ENCODE data around the gene ALK. TPM values are rescaled to one million over a fixed set of nuclear protein-coding genes. Genes with fewer than 3 reads are reported as not detected.
A peak's percentile ranks its signal among the peaks of the same experiment; 100 is the strongest.

The ALK gene
- total RNA-seq, 1 experiment from 2014 or later, result not detected

DNA sequence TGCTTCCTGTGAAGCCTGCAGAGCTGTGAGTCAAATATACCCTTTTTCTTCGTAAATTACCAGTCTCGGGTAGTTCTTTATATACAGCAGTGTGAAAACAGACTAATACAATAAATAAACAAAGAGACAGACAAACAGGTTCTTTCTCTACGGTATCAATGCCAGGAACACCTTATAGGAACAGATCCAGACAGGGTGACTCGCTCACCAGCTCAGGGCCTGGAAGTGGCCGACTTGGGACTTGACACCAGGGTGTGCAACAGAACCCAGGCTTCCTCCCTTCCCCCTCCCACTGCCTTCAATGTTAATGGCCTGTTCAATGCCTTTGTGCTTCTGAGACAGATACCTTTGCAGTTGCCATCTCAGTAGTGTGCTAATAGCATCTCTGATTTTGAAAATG lies 309.5 kb downstream of the ALK start:
- no peak for DNase-seq (ENCODE audit: low spot score)

DNA sequence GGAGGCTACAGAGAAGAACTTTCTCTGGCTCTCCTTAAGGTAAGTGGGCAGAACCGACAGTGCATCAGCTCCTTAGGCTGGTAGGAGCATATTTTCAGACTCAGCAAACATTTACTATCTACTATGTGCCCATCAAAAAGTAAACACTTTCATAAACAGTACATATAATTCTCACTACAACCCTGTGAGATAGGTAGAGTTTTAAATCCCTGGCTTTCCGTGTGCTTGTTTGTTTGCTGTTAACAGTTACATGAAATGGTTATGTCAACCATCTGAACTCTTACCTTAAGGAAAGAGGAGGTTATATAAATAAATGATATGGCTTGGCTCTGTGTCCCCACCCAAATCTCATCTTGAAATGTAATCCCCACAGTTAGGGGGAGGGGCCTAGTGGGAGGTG lies 310.1 kb downstream of the ALK start:
- DNase-seq (ENCODE audit: low spot score), result no peak

DNA sequence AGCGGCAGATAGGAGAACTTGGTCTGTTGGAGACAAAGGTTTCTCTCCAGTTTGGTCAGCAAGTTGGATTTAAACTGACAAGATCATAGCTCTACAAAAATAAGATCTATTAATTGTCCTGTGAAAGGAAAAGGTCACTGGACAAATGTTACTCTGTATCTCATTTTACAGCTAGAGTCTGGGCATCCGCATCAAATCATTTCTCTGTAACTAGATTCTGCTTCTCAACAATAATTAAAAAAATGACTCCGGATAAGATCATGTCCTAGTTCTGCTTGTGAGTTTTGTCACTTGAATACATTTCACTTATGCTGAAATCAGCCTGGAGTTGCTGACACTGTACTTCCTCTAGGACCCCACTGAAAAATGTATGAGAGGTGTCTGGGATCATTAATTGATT lies 310.8 kb downstream of the ALK start:
- no peak for DNase-seq (ENCODE audit: low spot score)

DNA sequence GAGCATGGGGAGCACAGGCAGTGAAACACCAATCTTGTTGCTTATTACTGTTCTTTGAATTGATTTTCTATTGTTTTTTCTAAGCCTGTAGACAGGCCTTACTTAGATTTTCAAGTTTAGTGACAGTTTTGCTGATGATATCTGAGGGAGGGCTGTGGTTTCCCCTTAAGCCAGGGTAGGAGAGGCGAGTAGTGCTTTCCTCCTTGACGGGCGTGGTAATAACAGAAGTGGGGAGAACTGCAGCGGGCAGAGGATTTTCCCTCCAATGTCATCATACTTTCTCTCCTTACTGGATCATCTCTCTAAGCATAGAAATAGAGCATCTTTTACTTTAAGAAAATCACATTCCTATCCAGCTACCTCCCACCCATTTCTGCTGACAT lies 314.4 kb downstream of the ALK start:
- no peak for DNase-seq (ENCODE audit: low spot score)

DNA sequence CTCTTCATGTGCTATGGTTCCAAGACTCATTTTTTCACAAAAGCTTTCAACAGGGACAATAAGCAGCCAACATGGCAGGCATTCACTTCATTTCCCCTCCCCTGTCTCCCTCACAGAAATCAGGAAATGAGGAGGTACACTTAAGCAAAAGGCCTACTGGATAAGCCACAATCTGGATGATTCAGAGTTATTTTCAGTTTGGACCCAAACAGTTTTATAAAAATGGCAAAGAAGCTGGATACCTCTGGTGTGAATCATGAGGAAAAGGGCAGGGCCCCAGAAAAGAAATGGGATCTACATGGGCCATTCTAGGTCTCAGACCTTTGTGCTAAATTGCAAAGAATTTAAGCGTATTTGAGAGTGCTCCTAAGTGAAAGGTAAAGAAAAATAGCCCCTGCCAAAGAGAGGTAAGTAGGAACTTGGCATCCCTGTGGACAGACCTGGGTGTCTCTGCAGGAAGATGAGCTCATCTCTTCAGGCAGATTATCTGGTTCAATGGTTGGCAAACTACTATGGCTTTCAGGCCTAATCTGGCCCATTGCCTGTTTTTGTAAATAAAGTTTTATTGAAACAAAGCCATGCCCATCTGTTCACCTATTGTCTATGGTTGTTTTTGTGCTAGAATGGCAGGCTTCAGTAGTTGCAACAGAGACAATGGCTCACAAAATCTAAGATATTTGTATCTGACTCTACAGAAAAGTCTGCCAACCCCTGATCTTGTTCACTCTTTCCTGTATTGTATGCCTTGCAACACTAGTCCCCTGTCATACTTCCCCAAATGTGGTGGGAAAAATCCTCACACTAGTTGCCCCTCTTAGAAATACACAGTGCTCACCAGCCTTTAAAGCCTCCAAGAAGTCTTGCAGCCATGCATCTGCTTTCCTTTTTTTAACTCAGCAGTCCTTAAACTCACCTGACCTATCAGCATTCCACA lies 315.0 kb downstream of the ALK start:
- peak; percentile 3 for DNase-seq (ENCODE audit: low spot score)

DNA sequence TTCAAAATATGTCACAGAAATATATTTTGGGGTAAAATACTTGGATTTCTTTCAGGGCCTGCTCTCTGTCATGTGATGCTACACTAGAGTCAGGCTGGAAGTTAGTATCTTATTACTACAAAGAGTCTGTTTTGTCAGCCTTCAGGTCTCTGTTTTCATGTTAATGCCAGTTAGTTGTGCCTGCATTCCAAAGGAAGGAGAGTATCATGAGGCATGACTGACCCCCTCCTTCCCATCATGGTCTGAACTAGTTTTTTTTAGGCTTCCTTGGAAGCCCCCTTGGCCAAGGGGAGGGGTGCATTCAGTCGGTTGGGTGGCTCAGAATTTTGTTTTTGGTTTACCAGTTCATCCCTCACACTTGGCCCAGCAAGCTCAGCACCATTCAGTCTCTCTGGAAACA lies 318.0 kb downstream of the ALK start:
- no peak for DNase-seq (ENCODE audit: low spot score)

DNA sequence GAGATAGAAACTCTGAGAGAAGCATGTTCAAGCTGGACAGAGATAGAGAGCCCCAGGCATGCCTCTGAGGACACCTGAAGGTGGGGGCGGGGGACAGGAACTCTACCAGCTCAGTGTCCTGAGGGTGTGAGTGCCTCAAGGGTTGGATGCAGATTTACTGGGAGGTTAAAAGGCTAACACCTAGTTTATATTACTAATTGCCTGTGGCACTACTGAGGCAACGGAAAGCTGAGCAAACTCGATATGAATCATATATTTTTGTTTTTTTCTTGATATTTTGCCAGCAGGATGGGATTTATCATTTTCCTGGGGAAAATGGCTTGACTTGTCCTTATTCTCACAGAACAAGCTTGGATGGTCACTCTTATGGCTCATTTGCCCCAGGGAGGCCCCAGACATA lies 319.5 kb downstream of the ALK start:
- DNase-seq (ENCODE audit: low spot score), result no peak

DNA sequence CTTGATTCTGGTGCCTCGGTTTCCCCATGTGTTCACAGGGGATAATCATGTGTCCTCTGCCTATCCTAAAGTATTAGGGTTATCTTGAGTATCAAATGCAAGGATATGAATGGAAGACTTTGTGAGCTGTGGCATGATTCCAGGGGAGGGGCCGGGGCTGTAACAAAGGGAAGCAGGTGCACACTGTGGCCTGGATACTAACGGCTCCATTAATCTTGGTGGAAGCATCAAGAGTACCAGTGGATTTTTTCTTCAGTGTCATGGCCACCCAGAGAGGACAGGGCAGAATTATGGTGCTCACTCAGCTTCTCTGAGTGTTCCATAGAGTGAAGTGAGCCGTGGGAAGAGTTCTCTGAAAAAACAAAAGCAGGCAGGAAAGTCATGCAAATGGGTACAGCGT lies 320.1 kb downstream of the ALK start:
- no peak for DNase-seq (ENCODE audit: low spot score)

DNA sequence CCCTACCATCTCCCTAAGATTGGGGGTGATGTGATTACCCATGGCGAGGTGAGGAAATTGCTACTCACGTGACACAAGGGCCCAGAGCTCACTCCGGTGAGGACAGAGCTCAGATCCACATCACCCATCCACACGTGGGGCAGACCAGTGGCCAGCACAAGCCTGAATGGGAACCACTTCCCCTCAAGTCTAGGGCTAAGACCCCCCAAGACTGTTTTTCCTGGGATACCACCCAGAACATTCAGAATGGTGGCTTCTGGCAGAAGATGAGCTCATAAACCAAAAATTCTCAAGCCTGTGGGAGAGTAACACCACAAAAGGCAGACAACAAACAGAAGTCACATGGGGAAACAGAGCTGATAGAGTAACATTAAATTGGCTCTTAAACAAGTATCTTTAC lies 321.4 kb downstream of the ALK start:
- DNase-seq (ENCODE audit: low spot score), result no peak

DNA sequence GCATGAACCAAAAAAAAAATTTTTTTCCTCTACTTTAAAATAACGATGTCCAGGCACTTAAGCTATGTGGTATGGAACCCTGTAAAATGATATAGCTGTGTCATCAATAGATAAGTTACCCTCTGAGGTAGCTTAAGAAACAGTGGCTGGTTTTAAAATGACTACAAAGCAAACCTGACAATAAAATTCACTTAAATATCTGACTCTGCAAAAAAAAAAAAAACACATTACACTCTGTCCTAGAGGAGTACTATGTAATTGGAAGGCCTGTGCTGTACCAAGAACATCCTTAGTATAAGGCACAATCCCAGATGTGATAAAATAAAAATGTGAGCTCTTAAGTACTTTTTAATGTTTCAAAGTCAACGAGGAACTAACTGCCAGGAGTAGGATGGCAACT lies 322.4 kb downstream of the ALK start:
- no peak for DNase-seq (ENCODE audit: low spot score)

DNA sequence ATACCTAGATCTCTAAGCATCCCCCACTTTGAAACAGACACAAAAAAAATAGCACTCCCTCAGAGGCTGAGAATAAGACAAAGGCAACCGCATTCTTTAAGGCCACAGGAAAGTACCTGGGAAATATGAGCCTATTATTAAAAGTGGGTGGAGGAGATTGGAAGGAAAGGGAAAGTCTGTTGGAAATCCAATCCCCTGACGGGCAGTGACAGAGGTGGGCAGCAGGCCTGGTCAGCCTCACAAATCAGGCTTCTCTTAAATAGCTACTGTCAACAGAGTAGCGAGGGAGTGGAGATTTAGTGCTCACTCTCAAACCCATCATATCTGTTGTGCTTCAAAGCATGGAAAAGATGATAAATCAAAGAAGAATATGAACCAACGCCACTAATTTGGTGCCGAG lies 324.4 kb downstream of the ALK start:
- no peak for DNase-seq (ENCODE audit: low spot score)

DNA sequence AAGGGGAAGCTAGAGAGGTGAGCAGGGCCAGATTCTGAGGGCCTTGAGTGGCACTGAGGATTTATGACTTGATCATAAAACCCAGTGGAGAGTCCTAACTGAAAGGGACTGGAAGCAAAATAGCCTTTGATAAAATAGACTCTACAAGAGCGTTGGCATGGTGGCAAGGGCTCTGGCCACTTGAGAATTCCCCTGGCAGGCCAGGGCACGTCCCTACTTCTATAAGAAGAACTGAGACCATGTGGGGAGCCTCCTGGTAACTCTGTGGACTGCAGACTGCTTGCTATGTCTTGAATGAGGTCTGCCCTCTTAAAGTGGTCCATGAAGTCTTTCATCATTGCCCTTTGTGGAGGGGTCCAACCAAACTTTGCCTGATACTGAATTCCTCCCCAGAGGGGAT lies 324.8 kb downstream of the ALK start:
- DNase-seq (ENCODE audit: low spot score), result no peak

DNA sequence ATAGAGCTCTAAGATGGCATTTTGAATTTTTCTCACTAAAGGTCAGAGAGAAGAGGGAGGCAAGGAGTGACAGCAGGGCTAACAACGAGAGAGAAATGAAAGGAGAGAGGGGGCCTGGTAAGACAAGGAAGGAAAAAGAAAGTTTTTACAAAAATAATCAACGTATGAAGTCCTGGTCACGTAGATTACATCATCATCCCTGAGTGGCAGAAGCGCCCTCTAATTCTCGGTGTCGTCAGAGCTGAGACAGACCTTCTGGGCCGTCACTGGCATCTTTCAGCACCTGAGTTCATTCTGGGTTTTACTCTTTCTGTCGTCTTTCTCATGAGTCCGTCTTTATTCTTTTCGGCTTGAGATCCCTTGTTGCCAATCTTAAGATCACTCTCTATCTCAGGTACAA lies 329.8 kb downstream of the ALK start:
- DNase-seq (ENCODE audit: low spot score), result no peak

DNA sequence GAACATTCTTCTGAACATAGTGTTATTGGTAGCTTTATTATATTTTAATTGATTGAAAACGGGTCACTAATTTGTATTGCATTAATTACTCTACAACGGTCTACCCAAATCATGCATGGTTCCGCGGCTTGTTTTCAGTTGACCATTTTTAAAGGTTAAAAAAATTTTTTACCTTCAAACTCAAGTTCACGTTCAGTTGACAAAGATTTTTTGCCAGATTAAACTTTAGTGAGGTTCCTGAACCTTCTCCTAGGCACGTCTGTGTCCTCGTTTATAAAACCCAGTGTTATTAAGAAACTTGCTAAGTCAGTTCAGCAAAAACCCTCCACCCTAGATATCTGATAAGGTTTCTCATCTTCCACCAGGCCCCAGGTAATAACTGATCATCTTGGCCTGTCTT lies 331.2 kb downstream of the ALK start:
- no peak for DNase-seq (ENCODE audit: low spot score)

DNA sequence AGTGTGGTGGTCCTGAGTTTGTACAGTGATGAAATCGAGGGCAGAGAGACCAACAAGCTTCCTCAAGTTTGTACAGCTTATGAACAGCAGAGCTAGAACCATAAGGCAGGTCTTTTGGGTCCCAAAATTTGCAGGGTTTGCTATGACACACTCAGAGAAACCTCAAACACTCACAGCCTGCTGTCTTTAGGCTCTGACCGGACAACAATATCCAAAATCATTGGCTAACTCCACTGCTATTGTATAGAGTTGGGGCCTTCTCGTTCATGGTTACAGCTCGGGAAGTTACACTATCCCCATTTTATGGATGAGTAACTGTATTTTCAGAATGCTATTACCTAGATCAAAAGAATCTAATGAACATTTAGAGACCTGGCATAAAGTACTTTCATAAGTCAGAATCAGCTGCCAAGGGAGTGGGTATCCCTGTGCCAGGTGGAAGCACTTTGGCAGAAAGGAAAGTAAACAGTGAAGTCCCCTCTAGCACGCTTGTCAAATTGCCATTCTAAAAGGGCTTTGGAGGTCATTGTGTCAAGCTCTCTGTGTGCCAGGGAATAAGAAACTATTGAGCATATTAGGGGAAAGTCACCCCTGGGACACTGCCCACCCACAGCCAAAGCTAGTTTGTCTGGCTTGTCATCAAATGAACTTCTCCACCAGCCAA lies 331.8 kb downstream of the ALK start:
- DNase-seq (ENCODE audit: low spot score), result no peak

DNA sequence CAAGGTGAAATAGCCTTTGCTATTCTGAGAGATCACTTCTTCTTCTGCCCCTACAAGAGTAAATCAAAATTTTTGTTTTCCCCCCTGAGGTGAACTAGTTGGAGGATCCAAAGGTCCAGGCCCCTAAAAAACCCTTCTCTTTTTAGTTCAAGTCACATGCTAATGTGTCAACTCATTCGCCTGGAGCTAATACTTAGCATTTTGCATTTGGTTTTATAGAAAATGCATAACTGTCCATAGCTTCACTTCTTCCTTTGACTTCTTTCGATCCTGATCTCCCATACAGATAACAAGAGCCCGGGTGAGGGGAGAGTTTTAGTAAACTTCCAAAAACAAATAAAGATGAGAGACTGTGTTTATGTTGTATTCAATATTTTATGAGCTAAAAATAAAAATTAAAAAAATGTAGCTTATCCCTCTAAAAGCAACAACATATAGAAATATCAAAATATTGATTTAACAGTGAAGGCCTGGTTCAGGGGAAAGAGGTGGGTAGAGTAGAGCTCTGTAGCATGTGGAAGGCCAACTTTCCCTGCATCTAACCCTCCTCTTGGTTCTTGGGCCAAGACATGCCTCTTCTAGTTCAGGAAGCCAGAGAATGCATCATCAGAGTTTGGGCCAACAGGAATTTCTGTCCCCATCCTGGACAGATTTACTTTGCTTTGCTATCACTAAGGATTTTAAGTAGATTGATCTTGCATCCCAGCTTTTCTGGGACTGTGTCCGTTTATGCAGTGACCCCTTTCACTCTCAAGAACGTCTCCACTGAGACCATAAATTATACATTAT lies 333.8 kb downstream of the ALK start:
- DNase-seq (ENCODE audit: low spot score), result no peak

DNA sequence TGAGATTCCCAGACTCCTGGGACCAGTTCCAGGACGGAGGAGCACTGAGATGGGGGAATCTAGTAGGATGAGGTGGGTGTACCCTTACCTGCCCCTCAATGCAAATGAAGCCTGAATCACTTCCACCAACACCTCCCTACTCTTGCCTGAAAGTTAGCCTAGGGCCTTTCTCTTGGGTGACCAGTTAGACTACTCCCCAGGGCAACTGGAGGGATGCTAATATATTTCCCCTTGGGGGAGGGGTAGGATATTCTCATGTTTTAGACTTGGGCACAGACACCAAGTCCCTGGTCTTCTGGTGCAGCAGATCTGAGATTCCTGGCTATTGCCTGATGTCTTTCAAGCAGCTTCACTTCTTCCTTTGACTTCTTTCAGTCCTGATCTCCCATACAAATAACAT lies 334.5 kb downstream of the ALK start:
- no peak for DNase-seq (ENCODE audit: low spot score)

DNA sequence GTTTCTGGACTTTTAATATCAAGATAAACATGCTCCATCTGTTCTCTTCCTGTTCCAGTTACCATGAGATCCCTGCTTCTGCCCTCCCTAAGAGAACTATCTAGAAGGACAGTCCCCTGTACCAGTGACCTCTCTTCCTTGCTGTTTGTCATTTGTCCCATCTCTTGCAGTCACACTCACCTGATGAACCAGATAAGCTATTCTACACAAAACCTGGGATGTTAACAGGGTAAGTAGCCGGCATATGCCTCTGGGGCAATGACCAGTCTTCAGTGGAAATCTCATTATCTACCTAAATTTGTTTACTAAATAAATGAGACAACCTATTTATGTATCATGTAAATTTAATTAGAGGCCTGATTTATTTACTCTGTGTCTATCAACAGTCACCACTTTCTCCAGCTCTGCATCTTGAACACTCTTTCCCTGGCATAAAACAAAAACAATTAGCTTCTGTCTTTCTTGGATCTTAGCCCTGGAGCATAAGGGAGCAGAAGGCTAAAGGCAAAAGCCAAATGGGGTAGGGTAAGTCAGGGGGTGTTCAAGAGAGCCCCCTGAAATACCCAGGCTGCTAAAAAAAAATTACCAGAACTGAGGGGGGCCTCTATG lies 337.7 kb downstream of the ALK start:
- no peak for DNase-seq (ENCODE audit: low spot score)

DNA sequence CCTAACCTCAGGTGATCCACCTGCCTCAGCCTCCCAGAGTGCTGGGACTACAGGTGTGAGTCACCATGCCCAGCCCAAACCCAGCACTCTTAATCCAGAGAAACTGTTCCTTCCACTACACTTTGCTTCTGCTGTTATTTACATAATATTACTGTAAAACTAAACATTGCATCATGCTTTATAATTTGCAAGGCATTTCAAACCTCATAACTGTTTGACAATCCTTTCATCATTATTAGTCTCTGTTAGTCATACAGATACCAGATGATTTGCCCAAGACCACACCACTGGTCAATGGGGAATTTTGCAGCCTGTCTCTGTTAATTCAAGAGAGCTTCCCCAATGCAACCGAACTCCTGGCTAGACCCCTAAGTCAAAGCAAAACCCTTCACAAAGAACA lies 338.3 kb downstream of the ALK start:
- no peak for DNase-seq (ENCODE audit: low spot score)

DNA sequence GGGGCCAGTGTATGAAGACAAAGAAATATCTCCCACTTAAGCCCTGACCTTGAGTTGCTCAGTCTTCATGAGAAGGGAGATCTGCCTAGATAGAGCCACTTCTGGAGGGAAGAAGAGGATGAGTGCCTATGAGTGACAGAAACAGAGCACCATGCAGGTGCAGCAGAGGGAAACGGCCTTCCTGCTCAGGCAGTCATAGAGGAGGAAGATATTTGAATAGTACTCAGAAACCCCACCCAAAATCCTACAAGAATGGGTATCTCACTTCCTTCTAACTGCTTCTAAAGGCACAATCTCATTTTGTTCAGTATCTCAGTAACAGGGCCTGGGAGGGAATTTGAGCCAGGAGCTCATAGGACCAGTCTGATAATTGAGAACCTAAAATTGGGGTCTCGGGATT lies 339.3 kb downstream of the ALK start:
- DNase-seq (ENCODE audit: low spot score), result no peak

DNA sequence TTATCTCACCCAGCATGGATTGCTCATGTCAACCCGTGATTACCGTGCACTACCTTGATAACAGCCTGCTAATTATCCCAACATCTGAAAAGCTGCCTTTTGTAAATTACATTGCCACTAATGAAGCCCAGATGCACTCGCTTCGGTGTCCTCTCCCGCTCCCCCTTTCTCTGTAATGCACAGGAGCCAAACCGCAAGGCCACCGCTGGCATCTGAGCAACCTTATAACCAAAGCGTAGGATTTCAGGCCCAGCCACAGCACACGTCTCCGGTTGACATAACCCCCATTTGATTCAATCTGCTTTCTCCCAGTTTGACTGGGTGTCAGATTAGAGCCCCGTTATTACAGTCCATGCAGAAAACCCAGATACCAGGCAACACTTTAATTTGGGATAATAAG lies 341.2 kb downstream of the ALK start:
- no peak for DNase-seq (ENCODE audit: low spot score)

DNA sequence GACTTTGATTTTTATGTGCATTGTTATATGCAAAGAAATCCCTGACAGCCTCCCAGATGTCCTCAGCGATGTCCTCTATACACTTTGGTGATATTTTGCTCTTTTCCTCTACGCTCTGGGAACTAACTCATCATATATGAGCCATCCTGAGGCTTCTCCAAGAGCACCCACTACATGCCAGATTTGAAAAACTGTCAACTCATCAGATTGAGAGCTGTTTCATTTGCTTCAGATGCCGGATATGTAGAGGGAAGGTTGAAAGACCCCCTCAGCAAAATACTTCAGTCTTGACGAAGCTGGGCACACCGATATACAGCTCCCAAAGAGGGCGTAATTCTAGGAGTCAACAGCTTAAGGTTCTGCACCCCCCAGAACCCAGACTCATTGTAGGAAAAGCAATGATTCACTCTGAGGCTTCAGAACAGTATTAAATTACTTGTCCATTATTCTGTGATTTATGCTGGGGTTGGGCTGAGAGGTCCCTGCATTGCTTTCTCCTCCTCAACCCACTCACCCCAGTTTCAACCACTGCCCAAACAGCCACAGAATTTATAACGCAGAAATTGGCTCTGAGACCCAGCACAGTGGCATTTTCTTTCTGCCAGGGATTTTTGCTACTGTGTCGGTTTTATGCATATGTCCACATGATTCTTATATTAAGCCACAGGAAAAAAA lies 341.8 kb downstream of the ALK start:
- DNase-seq (ENCODE audit: low spot score), result no peak
